ENCODE results near the gene SLC6A8. TPM values are rescaled to one million over a fixed set of nuclear protein-coding genes. Genes with fewer than 3 reads are reported as not detected.

Gene SLC6A8
- total RNA-seq, 1 donor from 2014 or later, result 7.9 TPM

DNA sequence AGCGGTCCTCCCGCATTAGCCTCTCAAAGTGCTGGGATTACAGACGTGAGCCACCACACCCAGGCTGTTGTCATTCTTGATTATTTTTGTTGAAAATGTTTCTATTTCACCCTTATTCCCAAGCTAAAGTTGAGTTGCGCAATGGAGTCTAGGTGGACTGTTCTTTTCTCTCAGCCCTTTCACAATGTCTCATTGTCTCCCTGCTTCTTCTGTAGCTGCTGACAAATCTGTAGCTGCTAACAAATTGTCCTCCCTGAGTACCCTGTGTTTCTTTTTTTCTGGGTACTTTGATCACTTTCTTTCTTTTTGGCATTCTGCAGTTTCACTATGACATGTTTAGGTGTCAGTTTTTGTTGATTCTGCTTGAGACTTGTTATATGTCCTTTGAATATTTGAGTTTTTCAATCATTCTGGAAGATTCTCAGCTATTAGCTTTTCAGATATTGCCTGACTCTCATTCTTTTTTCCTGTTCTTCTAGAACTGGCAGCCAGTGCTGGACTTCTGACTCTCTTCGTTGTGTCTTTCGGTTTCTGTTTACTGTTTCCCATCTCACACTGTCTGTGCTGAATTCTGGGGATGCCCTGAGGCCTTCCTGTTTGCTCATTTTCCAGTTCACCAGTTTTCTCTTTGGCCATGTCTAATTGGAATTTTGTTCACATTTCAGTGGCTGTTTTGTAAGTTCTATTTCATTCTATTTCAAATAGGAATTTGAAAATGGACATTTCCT lies 43.6 kb downstream of the SLC6A8 start:
- peaks cover 16% of the 10 kb centered on the region for H3K4me1 Mint-ChIP-seq (ENCODE audit: unreplicated experiment)
- H3K27ac Mint-ChIP-seq (ENCODE audit: unreplicated experiment), result no peak overlapping the region
- H3K4me3 Mint-ChIP-seq (ENCODE audit: unreplicated experiment), result peak overlapping the region; percentile 32
- H3K27me3 Mint-ChIP-seq (ENCODE audit: unreplicated experiment), result peaks cover 4% of the 10 kb centered on the region
- TF ChIP-seq, protein P1, sequence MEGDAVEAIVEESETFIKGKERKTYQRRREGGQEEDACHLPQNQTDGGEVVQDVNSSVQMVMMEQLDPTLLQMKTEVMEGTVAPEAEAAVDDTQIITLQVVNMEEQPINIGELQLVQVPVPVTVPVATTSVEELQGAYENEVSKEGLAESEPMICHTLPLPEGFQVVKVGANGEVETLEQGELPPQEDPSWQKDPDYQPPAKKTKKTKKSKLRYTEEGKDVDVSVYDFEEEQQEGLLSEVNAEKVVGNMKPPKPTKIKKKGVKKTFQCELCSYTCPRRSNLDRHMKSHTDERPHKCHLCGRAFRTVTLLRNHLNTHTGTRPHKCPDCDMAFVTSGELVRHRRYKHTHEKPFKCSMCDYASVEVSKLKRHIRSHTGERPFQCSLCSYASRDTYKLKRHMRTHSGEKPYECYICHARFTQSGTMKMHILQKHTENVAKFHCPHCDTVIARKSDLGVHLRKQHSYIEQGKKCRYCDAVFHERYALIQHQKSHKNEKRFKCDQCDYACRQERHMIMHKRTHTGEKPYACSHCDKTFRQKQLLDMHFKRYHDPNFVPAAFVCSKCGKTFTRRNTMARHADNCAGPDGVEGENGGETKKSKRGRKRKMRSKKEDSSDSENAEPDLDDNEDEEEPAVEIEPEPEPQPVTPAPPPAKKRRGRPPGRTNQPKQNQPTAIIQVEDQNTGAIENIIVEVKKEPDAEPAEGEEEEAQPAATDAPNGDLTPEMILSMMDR (IDR thresholded peaks at IDR 0.05; ENCODE audit: unreplicated experiment), result no peak
- no peak for DNase-seq (ENCODE audit: low spot score)
- H3K9me3 Mint-ChIP-seq (ENCODE audit: unreplicated experiment), result no peaks in the 10 kb centered on the region
- H3K36me3 Mint-ChIP-seq (ENCODE audit: low read depth, unreplicated experiment), result peaks cover 24% of the 10 kb centered on the region

DNA sequence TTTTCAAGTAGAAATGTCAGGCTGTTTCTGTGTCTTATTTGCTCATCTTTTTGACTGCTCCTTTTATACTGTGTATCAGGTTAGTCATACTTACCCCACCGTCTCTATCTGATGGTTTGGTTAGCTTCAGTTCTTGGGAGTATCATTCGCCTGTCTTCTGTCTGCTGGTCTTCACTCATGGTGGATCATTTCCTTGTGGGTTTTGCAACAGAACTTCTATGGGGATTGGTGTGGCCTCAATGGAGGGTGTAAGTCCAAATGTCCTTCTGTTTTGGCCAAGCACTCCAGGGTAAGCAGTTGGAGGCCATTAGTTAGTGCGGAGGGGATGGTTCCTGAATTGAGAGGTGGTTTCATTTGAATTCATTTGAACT lies 44.1 kb downstream of the SLC6A8 start:
- TF ChIP-seq, protein P1 (IDR thresholded peaks at IDR 0.05; ENCODE audit: unreplicated experiment), result no peak
- no peak for DNase-seq (ENCODE audit: low spot score)
- peaks cover 16% of the 10 kb centered on the region for H3K4me1 Mint-ChIP-seq (ENCODE audit: unreplicated experiment)
- peaks cover 4% of the 10 kb centered on the region for H3K27me3 Mint-ChIP-seq (ENCODE audit: unreplicated experiment)
- H3K9me3 Mint-ChIP-seq (ENCODE audit: unreplicated experiment), result no peaks in the 10 kb centered on the region
- peaks cover 27% of the 10 kb centered on the region for H3K36me3 Mint-ChIP-seq (ENCODE audit: low read depth, unreplicated experiment)
- no peak overlapping the region for H3K4me3 Mint-ChIP-seq (ENCODE audit: unreplicated experiment)
- H3K27ac Mint-ChIP-seq (ENCODE audit: unreplicated experiment), result no peak overlapping the region

DNA sequence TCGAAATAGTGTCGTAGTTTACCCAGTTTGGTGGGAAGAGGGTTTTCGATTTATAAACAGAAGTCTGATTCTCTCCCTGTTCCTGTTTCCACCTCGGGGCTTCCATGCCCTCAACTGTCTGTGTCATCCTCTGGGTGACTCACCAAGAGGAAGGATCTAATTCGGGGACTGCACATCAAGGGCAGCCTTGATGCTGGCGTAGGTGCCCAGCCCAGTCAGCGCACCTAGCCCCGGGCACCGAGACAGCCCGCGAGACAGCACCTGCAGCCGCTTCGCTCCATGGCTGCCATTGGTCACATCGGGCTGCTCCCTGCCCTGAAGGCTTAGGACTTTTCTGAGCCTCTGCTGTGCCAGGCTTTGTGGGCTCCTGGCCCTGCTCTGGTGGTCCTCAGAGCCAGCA lies 44.7 kb downstream of the SLC6A8 start:
- Mint-ChIP-seq H3K36me3 (ENCODE audit: low read depth, unreplicated experiment) (peaks cover 27% of the 10 kb centered on the region), H3K4me3 (ENCODE audit: unreplicated experiment) (no peak overlapping the region), H3K27ac (ENCODE audit: unreplicated experiment) (no peak overlapping the region), H3K9me3 (ENCODE audit: unreplicated experiment) (no peaks in the 10 kb centered on the region), H3K27me3 (ENCODE audit: unreplicated experiment) (peaks cover 4% of the 10 kb centered on the region), H3K4me1 (ENCODE audit: unreplicated experiment) (peaks cover 13% of the 10 kb centered on the region)
- TF ChIP-seq, protein P1 (IDR thresholded peaks at IDR 0.05; ENCODE audit: unreplicated experiment), result no peak
- no peak for DNase-seq (ENCODE audit: low spot score)

DNA sequence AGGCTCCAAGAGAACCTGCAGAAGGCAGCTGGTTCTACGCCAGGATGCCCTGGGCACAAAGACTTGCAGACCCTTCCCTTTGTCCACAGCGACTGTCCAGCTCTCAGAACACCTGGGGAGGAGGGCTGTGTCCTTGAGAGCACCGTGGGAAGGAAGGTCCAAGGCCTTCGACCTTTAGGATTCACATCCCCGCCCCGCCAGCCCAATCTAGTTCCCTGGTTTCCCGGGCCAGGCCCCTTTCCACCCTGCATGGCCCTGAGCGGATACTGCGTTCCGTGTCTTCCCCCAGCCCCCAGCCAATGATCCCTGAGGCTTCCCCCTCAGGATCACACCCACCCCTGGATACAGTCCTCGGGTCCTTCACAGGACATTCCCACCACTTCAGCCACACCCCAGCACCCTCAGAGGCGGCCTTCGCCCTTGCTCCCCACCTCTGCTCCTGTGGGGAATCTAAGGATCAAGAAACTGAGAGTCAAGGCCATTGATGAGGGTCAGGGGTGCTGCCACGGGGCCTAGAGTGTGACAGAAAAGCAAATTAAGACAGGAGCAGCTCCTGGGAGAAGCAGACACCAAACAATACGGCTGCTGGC lies 46.0 kb downstream of the SLC6A8 start:
- peaks cover 4% of the 10 kb centered on the region for H3K27me3 Mint-ChIP-seq (ENCODE audit: unreplicated experiment)
- H3K4me3 Mint-ChIP-seq (ENCODE audit: unreplicated experiment), result no peak overlapping the region
- peaks cover 27% of the 10 kb centered on the region for H3K36me3 Mint-ChIP-seq (ENCODE audit: low read depth, unreplicated experiment)
- H3K4me1 Mint-ChIP-seq (ENCODE audit: unreplicated experiment), result peaks cover 5% of the 10 kb centered on the region
- no peak overlapping the region for H3K27ac Mint-ChIP-seq (ENCODE audit: unreplicated experiment)
- DNase-seq (ENCODE audit: low spot score), result no peak
- H3K9me3 Mint-ChIP-seq (ENCODE audit: unreplicated experiment), result no peaks in the 10 kb centered on the region
- TF ChIP-seq, protein P1 (IDR thresholded peaks at IDR 0.05; ENCODE audit: unreplicated experiment), result no peak

DNA sequence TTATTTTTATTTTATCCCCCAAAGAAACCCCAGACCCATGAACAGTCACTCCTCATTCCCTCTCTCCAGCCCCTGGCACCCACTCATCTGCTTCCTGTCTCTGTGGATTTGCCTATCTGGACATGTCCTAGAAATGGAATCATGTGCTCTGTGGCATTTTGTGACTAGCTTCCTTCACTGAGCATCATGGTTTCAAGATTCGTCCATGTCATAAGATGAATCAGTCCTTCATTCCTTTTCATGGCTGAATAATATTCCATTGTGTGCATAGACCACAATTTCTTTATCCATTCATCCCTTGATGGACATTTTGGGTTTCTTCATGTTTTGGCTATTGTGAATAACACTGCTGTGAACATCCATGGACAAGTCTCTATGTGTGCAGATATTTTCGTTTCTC lies 47.1 kb downstream of the SLC6A8 start:
- H3K36me3 Mint-ChIP-seq (ENCODE audit: low read depth, unreplicated experiment), result peaks cover 27% of the 10 kb centered on the region
- no peak for DNase-seq (ENCODE audit: low spot score)
- H3K27ac Mint-ChIP-seq (ENCODE audit: unreplicated experiment), result no peak overlapping the region
- no peaks in the 10 kb centered on the region for H3K9me3 Mint-ChIP-seq (ENCODE audit: unreplicated experiment)
- H3K27me3 Mint-ChIP-seq (ENCODE audit: unreplicated experiment), result peaks cover 4% of the 10 kb centered on the region
- peaks cover 5% of the 10 kb centered on the region for H3K4me1 Mint-ChIP-seq (ENCODE audit: unreplicated experiment)
- no peak overlapping the region for H3K4me3 Mint-ChIP-seq (ENCODE audit: unreplicated experiment)
- TF ChIP-seq, protein P1 (IDR thresholded peaks at IDR 0.05; ENCODE audit: unreplicated experiment), result no peak

Measured in endothelial cell (in vitro differentiated cells).